Measurements from ENCODE around the gene GAL3ST2. TPM values are rescaled to one million over a fixed set of nuclear protein-coding genes. Genes with fewer than 3 reads are reported as not detected.

Gene GAL3ST2
- total and polyA plus RNA-seq, 2 experiments from 2014 or later: not detected

DNA sequence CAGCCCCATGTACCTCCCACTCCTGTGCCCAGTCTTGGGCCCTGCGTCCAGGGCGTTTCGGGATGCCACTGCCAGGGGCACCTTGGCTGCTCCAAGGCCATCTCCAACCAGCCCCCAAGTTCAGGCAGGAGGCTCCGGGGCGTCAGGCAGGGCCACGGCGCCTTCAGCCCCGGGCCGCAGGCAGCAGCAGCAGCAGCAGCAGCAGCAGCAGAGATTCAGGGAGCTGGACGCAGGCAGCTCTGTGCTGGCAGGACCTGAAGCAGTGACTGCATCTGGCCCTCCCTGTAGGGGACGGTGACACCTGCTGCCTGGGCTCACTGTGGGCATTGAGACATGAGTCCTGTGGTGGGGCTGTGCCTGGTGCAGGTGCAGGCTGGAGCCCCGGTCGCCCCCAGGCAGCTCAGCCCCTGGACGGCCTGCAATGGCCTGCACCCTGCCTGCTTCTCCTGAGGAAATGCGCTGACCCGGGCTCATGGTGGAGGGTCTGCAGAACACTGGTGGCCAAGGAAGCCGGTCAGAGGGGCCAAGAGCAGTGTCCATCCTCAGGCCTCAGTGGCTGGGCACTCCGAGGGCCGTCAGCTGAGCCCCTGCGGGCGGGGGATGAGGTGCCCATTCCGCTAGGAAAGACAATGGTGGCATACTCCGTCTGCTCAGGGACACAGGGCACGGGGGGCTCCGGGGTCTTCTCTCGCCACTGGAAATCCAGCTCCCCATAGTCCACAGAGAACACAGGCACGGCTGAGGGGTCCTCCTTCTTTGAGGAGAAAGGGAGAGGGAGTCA, 74.1 kb downstream of the GAL3ST2 start:
- H3K79me2 ChIP-seq (ENCODE audit: insufficient read depth): no peaks in the 10 kb centered on the region
- H4K20me1 ChIP-seq (ENCODE audit: insufficient read depth): no peaks in the 10 kb centered on the region
- no peaks in the 10 kb centered on the region for H3K9me2 ChIP-seq (ENCODE audit: insufficient read depth)
- H3K27me3 ChIP-seq (replicated peaks; ENCODE audit: insufficient read depth): peaks cover 8% of the 10 kb centered on the region
- H3K4me3 ChIP-seq: no peak overlapping the region
- DNase-seq: no peak
- 74 to 78% methylated on average over 22 to 27 of the region's 27 CpGs for WGBS, 2 experiments (ENCODE audit: low coverage in 1 of 2, low lambda C conversion rate in 2 of 2, missing lambda C conversion rate in 2 of 2)
- H2AFZ ChIP-seq: no peak overlapping the region
- no peak overlapping the region for H3K9ac ChIP-seq
- H3K4me2 ChIP-seq (ENCODE audit: unreplicated experiment): no peak overlapping the region
- no peaks in the 10 kb centered on the region for H3K4me1 ChIP-seq (ENCODE audit: insufficient read depth)
- H3K36me3 ChIP-seq (ENCODE audit: low read depth): no peaks in the 10 kb centered on the region
- no peak overlapping the region for H3K27ac ChIP-seq
- in situ Hi-C loops (cut with MboI): no loop called here
- H3F3A ChIP-seq (ENCODE audit: insufficient read depth): no peaks in the 10 kb centered on the region
- TF ChIP-seq EZH2phosphoT487 (IDR thresholded peaks at IDR 0.05; ENCODE audit: insufficient read depth, low read depth): no peak
- TF ChIP-seq EZH2 (IDR thresholded peaks at IDR 0.05; ENCODE audit: insufficient read depth, poor library complexity, severe bottlenecking): no peak
- no peaks in the 10 kb centered on the region for H3K9me3 ChIP-seq (ENCODE audit: low read depth)

DNA sequence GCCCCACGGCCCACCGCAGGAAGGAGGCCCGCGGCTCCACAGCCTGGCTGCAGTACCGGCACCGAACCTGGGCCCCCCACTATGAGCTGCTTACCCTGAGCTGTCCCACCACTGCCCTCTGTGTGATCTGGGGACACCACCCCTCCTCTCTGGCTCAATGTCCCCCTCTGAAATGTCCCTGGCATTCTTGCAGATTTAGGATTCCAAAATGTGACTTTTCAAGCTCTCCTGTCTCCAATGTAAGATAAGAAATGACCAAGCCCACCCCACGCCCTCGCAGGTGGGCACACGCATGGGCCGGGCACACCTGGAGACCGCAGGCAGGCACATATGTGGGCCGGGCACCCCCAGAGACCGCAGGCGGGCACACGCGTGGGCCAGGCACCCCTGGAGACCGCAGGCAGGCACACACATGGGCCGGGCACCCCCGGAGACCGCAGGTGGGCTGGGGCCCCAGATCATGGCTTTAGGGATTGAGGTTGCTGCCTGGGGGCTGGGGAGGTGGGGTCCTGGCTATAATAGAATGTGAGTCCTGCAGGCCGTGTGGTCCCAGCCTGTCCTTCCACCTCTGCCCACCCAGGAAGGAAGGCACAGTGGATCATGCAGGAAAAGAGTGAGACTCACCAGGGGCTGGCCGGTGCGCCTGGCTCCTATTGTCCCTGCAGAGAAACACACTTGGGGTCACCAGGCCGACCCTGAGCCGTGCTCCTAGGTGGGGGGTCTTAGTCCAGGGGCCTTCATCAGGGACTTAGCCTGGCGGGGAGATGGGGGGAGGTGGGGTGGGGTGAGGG, 74.9 kb downstream of the GAL3ST2 start:
- no peak overlapping the region for H3K9ac ChIP-seq
- H3K27ac ChIP-seq: no peak overlapping the region
- no peaks in the 10 kb centered on the region for H3K36me3 ChIP-seq (ENCODE audit: low read depth)
- no peaks in the 10 kb centered on the region for H3F3A ChIP-seq (ENCODE audit: insufficient read depth)
- no peaks in the 10 kb centered on the region for H3K9me2 ChIP-seq (ENCODE audit: insufficient read depth)
- DNase-seq: no peak
- no peak overlapping the region for H3K4me3 ChIP-seq
- no peak for TF ChIP-seq EZH2 (IDR thresholded peaks at IDR 0.05; ENCODE audit: insufficient read depth, poor library complexity, severe bottlenecking)
- TF ChIP-seq EZH2phosphoT487 (IDR thresholded peaks at IDR 0.05; ENCODE audit: insufficient read depth, low read depth): no peak
- in situ Hi-C loops (cut with MboI): no loop called here
- 78 to 83% methylated on average over 25 of the region's 26 CpGs for WGBS, 2 experiments (ENCODE audit: low coverage in 1 of 2, low lambda C conversion rate in 2 of 2, missing lambda C conversion rate in 2 of 2)
- no peaks in the 10 kb centered on the region for H3K4me1 ChIP-seq (ENCODE audit: insufficient read depth)
- H3K79me2 ChIP-seq (ENCODE audit: insufficient read depth): no peaks in the 10 kb centered on the region
- H3K9me3 ChIP-seq (ENCODE audit: low read depth): no peaks in the 10 kb centered on the region
- H3K4me2 ChIP-seq (ENCODE audit: unreplicated experiment): no peak overlapping the region
- H4K20me1 ChIP-seq (ENCODE audit: insufficient read depth): no peaks in the 10 kb centered on the region
- H3K27me3 ChIP-seq (replicated peaks; ENCODE audit: insufficient read depth): peaks cover 1% of the 10 kb centered on the region; the same call in 1 of the 2 replicates
- H2AFZ ChIP-seq: no peak overlapping the region

DNA sequence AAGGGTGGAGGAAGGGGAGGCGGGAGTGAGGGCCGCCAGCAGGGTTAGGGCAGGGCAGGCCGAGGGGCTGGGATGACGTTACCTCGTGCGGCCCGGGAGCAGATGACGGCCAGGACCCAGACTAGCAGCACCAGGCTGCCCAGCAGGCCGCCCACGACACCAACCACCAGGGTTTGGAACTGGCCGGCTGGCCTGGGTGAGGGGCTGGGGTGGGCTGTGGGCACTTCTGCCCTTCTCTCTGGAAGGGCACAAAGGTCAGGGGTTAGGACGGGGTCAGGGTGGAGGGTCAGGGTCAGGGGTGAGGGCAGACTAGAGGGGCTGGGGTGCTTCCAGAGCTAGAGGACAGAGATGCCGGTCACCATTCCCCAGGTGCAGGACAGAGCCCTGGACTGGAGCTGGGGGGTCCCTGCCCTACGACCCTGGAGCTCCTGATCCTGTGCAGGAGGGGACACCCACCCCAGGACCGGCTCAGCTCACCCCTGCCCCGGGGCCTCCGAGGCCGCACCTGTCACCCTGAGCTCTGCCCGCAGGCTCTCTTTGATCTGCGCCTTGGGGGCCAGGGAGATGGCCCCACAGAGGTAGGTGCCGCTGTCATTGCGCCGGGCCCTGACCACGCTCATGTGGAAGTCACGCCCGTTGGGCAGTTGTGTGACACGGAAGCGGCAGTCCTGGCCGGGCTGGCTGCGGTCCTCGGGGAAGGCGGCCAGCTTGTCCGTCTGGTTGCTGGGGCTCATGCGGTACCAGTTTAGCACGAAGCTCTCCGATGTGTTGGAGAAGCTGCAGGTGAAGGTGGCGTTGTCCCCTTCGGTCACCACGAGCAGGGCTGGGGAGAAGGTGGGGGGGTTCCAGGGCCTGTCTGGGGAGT, 75.7 kb downstream of the GAL3ST2 start:
- no peak for DNase-seq
- H3K9ac ChIP-seq: no peak overlapping the region
- no peaks in the 10 kb centered on the region for H3K9me3 ChIP-seq (ENCODE audit: low read depth)
- no peak overlapping the region for H3K4me2 ChIP-seq (ENCODE audit: unreplicated experiment)
- no peaks in the 10 kb centered on the region for H3K79me2 ChIP-seq (ENCODE audit: insufficient read depth)
- no peaks in the 10 kb centered on the region for H3K4me1 ChIP-seq (ENCODE audit: insufficient read depth)
- in situ Hi-C loops (cut with MboI): no loop called here
- no peak overlapping the region for H2AFZ ChIP-seq
- H3K27ac ChIP-seq: no peak overlapping the region
- H3K4me3 ChIP-seq: no peak overlapping the region
- H3K9me2 ChIP-seq (ENCODE audit: insufficient read depth): no peaks in the 10 kb centered on the region
- TF ChIP-seq EZH2phosphoT487 (IDR thresholded peaks at IDR 0.05; ENCODE audit: insufficient read depth, low read depth) (no peak), EZH2 (IDR thresholded peaks at IDR 0.05; ENCODE audit: insufficient read depth, poor library complexity, severe bottlenecking) (no peak)
- H3K36me3 ChIP-seq (ENCODE audit: low read depth): no peaks in the 10 kb centered on the region
- no peaks in the 10 kb centered on the region for H3F3A ChIP-seq (ENCODE audit: insufficient read depth)
- WGBS, 2 experiments (ENCODE audit: low coverage in 1 of 2, low lambda C conversion rate in 2 of 2, missing lambda C conversion rate in 2 of 2): 84 to 89% methylated on average over 26 to 39 of the region's 39 CpGs
- H3K27me3 ChIP-seq (replicated peaks; ENCODE audit: insufficient read depth): no peaks in the 10 kb centered on the region
- no peaks in the 10 kb centered on the region for H4K20me1 ChIP-seq (ENCODE audit: insufficient read depth)

DNA sequence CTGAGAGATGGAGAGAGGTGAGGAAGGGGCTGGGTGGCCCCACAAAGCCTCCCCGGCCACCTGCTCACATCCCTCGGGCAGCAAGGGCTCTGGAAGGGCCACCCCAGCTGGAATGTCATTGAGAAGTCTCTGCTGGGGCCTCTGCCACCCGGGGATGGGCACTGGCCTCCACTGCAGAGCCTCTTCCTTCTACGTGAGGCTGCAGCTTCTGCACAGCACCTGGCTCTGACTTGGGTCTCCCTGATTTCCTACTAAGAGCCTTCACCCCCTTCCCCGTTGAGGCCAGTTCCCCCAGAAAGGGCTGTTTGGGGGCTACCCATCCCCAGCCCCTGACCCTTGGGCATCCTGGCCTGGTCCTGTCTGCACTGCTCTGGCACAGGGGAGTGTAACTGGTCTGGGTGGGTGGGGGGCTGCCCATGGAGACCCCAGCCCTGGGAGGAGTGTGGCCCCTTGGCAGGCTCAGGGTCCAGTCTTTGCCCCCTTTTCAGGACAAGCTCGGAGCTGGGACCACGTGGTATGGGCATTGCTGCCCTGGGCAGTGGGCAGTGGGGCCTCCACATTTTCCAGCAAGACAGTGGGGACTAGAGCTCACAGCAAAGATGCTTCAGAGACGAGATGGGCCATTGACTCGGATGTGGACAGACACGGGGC, 76.5 kb downstream of the GAL3ST2 start:
- Histone ChIP-seq H3K27ac (no peak overlapping the region), H3K79me2 (ENCODE audit: insufficient read depth) (no peaks in the 10 kb centered on the region), H3K9me3 (ENCODE audit: low read depth) (no peaks in the 10 kb centered on the region), H3K4me3 (no peak overlapping the region), H4K20me1 (ENCODE audit: insufficient read depth) (no peaks in the 10 kb centered on the region), H3K27me3 (replicated peaks; ENCODE audit: insufficient read depth) (no peaks in the 10 kb centered on the region), H3K36me3 (ENCODE audit: low read depth) (no peaks in the 10 kb centered on the region), H3K4me2 (ENCODE audit: unreplicated experiment) (no peak overlapping the region), H3K9me2 (ENCODE audit: insufficient read depth) (no peaks in the 10 kb centered on the region), H3K9ac (no peak overlapping the region), H3F3A (ENCODE audit: insufficient read depth) (no peaks in the 10 kb centered on the region), H2AFZ (no peak overlapping the region), H3K4me1 (ENCODE audit: insufficient read depth) (no peaks in the 10 kb centered on the region)
- no peak for DNase-seq
- TF ChIP-seq EZH2 (IDR thresholded peaks at IDR 0.05; ENCODE audit: insufficient read depth, poor library complexity, severe bottlenecking): no peak
- TF ChIP-seq EZH2phosphoT487 (IDR thresholded peaks at IDR 0.05; ENCODE audit: insufficient read depth, low read depth): no peak
- 77 to 80% methylated on average over 8 to 10 of the region's 10 CpGs for WGBS, 2 experiments (ENCODE audit: low coverage in 1 of 2, low lambda C conversion rate in 2 of 2, missing lambda C conversion rate in 2 of 2)
- in situ Hi-C loops (cut with MboI): no loop called here

Other genes with a start within 250 kb of the GAL3ST2 start
- 36.0 and 46.6 TPM in 2 replicates for gene BOK, start 218.1 kb upstream of the GAL3ST2 start, total RNA-seq (2014; rRNA removed; shearing (Covaris generic))
- gene BOK, start 218.1 kb upstream of the GAL3ST2 start, polyA plus RNA-seq (2016; fragmentation: Nextera tagmentation; extraction: Ambion mirVana): 28.0 and 28.1 TPM in 2 replicates
- 43.0 and 46.4 TPM in 2 replicates for gene THAP4, start 139.7 kb upstream of the GAL3ST2 start, total RNA-seq (2014; rRNA removed; shearing (Covaris generic))
- 52.4 and 53.4 TPM in 2 replicates for gene THAP4, start 139.7 kb upstream of the GAL3ST2 start, polyA plus RNA-seq (2016; fragmentation: Nextera tagmentation; extraction: Ambion mirVana)
- gene ATG4B, start 139.1 kb upstream of the GAL3ST2 start, total RNA-seq (2014; rRNA removed; shearing (Covaris generic)): 53.4 and 85.5 TPM in 2 replicates
- gene ATG4B, start 139.1 kb upstream of the GAL3ST2 start, polyA plus RNA-seq (2016; fragmentation: Nextera tagmentation; extraction: Ambion mirVana): 65.3 and 67.2 TPM in 2 replicates
- 27.9 and 44.6 TPM in 2 replicates for gene DTYMK, start 90.0 kb upstream of the GAL3ST2 start, total RNA-seq (2014; rRNA removed; shearing (Covaris generic))
- gene DTYMK, start 90.0 kb upstream of the GAL3ST2 start, polyA plus RNA-seq (2016; fragmentation: Nextera tagmentation; extraction: Ambion mirVana): 78.7 and 82.6 TPM in 2 replicates
- 13.5 and 20.3 TPM in 2 replicates for gene ING5, start 74.8 kb upstream of the GAL3ST2 start, total RNA-seq (2014; rRNA removed; shearing (Covaris generic))
- 9.8 and 10.8 TPM in 2 replicates for gene ING5, start 74.8 kb upstream of the GAL3ST2 start, polyA plus RNA-seq (2016; fragmentation: Nextera tagmentation; extraction: Ambion mirVana)
- gene D2HGDH, start 42.2 kb upstream of the GAL3ST2 start, total RNA-seq (2014; rRNA removed; shearing (Covaris generic)): 19.1 and 19.6 TPM in 2 replicates
- 8.3 and 9.7 TPM in 2 replicates for gene D2HGDH, start 42.2 kb upstream of the GAL3ST2 start, polyA plus RNA-seq (2016; fragmentation: Nextera tagmentation; extraction: Ambion mirVana)
- gene NEU4, start 32.4 kb downstream of the GAL3ST2 start, total RNA-seq (2014; rRNA removed; shearing (Covaris generic)): not detected in 2 replicates
- not detected in 2 replicates for gene NEU4, start 32.4 kb downstream of the GAL3ST2 start, polyA plus RNA-seq (2016; fragmentation: Nextera tagmentation; extraction: Ambion mirVana)
- gene PDCD1, start 82.1 kb downstream of the GAL3ST2 start, total RNA-seq (2014; rRNA removed; shearing (Covaris generic)): not detected in 2 replicates
- gene PDCD1, start 82.1 kb downstream of the GAL3ST2 start, polyA plus RNA-seq (2016; fragmentation: Nextera tagmentation; extraction: Ambion mirVana): not detected in 2 replicates
- not detected in 2 replicates for gene RTP5, start 92.9 kb downstream of the GAL3ST2 start, total RNA-seq (2014; rRNA removed; shearing (Covaris generic))
- not detected in 2 replicates for gene RTP5, start 92.9 kb downstream of the GAL3ST2 start, polyA plus RNA-seq (2016; fragmentation: Nextera tagmentation; extraction: Ambion mirVana)

All from GM23248 (cell line).